ENCODE data around the gene RUNX2. TPM values are rescaled to one million over a fixed set of nuclear protein-coding genes. Genes with fewer than 3 reads are reported as not detected.

Gene RUNX2
- total and polyA plus RNA-seq, 2 of the 8 experiments (the other 6 are each of a cell fraction or from before 2014, with no cell fraction given): 0.26 to 1.2 TPM

- H2BK120ac ChIP-seq (replicated peaks; ENCODE audit: low read depth, low read length): no peak overlapping the region
- H2BK15ac ChIP-seq (ENCODE audit: low read length): no peak overlapping the region
- no peak overlapping the region for H3K56ac ChIP-seq (replicated peaks; ENCODE audit: insufficient read length, low read depth, low read length)
- no peak for TF ChIP-seq E2F6 (IDR thresholded peaks at IDR 0.05)
- no peak for TF ChIP-seq YY1 (IDR thresholded peaks at IDR 0.05; ENCODE audit: low read depth, low read length)
- no peak overlapping the region for H2BK12ac ChIP-seq (ENCODE audit: low read depth, low read length)
- ChIA-PET POLR2A (ENCODE audit: partially characterized antibody) (no interaction called here), CTCF (ENCODE audit: partially characterized antibody) (interaction anchor here (1.1 to 1.9 kb wide), 2 partner anchors 25 to 35 kb away, joined by 3 to 5 read pairs; no protein-coding TSS in a partner anchor)
- no peak overlapping the region for H2BK5ac ChIP-seq (ENCODE audit: low read depth, low read length)
- no peak overlapping the region for H3K23ac ChIP-seq (ENCODE audit: insufficient read length)
- no peak overlapping the region for H3K4ac ChIP-seq (replicated peaks; ENCODE audit: insufficient read length, low read depth, low read length)
- no peaks in the 10 kb centered on the region for H4K20me1 ChIP-seq (replicated peaks in 1 of 2; ENCODE audit: control insufficient read depth in 1 of 2, insufficient read depth in 2 of 2, low read length in 2 of 2)
- H3K27ac ChIP-seq (ENCODE audit: low read depth, low read length): no peak overlapping the region
- H3K18ac ChIP-seq (ENCODE audit: extremely low read depth, low read length): no peak overlapping the region
- H3K27me3 ChIP-seq (replicated peaks in 1 of 4; ENCODE audit: control insufficient read depth in 3 of 4, extremely low read depth in 1 of 4, insufficient read depth in 3 of 4, low read length in 3 of 4): no peaks in the 10 kb centered on the region
- no peak overlapping the region for H3K4me2 ChIP-seq (ENCODE audit: insufficient read depth in 1 of 2, low read depth in 2 of 2, low read length in 2 of 2)
- no peak overlapping the region for H2AK5ac ChIP-seq (ENCODE audit: low read depth, low read length)
- no peak overlapping the region for H2BK20ac ChIP-seq (ENCODE audit: low read length)
- H3K36me3 ChIP-seq (ENCODE audit: control insufficient read depth in 2 of 4, insufficient read depth in 4 of 4, low read length in 3 of 4): no peaks in the 10 kb centered on the region
- WGBS, 2 experiments (ENCODE audit: extremely low coverage in 1 of 2, insufficient coverage in 1 of 2, insufficient read length in 1 of 2, insufficient replicate concordance in 2 of 2, low coverage in 1 of 2, low lambda C conversion rate in 2 of 2, missing lambda C conversion rate in 1 of 2): 95% methylated on average over 2 of the region's 2 CpGs; no CpG with 5 or more reads in 1 of the 2 experiments
- no peak for FAIRE-seq
- no peak overlapping the region for H3K14ac ChIP-seq (ENCODE audit: insufficient read length)
- peaks cover 0 to 5% (median 1%) of the 10 kb centered on the region in 4 experiments; a peak in 3 of 7 replicates for H3K4me1 ChIP-seq (replicated peaks in 1 of 4; ENCODE audit: control insufficient read depth in 3 of 4, insufficient read depth in 4 of 4, low read length in 3 of 4)
- H3K79me1 ChIP-seq (ENCODE audit: low read depth, low read length): no peaks in the 10 kb centered on the region
- H3K23me2 ChIP-seq (ENCODE audit: low read depth, low read length): no peaks in the 10 kb centered on the region
- H4K91ac ChIP-seq (replicated peaks; ENCODE audit: insufficient read length, low read length): no peak overlapping the region
- no peak overlapping the region for H3K4me3 ChIP-seq (ENCODE audit: extremely low read depth in 1 of 4, insufficient read depth in 2 of 4, low read depth in 3 of 4, low read length in 4 of 4)
- peaks cover 2 to 3% of the 10 kb centered on the region in 2 experiments; a peak in 2 of 4 replicates for H3K9me3 ChIP-seq (ENCODE audit: insufficient read depth in 2 of 2, low read depth in 1 of 2, low read length in 1 of 2)
- no peak overlapping the region for H3K9ac ChIP-seq (replicated peaks in 1 of 4; ENCODE audit: extremely low read depth in 1 of 4, low read depth in 3 of 4, low read length in 3 of 4)
- H2AFZ ChIP-seq (ENCODE audit: low read length): no peak overlapping the region
- H4K5ac ChIP-seq (ENCODE audit: insufficient read length, low read depth, low read length): no peak overlapping the region
- no peak for DNase-seq (ENCODE audit: low read depth in 1 of 2, low spot score in 2 of 2)
- no peaks in the 10 kb centered on the region for H3K79me2 ChIP-seq (ENCODE audit: control insufficient read depth in 1 of 2, insufficient read depth in 2 of 2, low read length in 2 of 2)
- H4K8ac ChIP-seq (ENCODE audit: extremely low read depth, insufficient read depth, low read length): no peak overlapping the region
Observed at GRCh38 chr6:45679631-45680030, 351.5 kb downstream of the RUNX2 start.

All from H1 (cell line).